Spleen (tissue), 7 donors: Measurements from ENCODE around the gene TBPL1.

Experiments used
- POLR2A ChIP-seq, 3 donors: fragments of 450-650 bp; IDR thresholded peaks; one replicate each; pipeline ENCODE4 v1.5.1; 2017; ENCODE audit warnings: antibody characterized with exemption in 3 of 3, mild to moderate bottlenecking in 1 of 3
- POLR2AphosphoS5 ChIP-seq, 3 donors: sonication (generic); formaldehyde crosslinking; IDR thresholded peaks; one replicate each; pipeline ENCODE4 v1.5.1; 2017; ENCODE audit warnings: antibody characterized with exemption in 3 of 3
- TF ChIP-seq, protein P1 (sequence below), 11 experiments: fragments of 200-600 bp in 7 of 11; fragments of 450-650 bp in 4 of 11; sonication (generic) in 4 of 11; IDR thresholded peaks in 8 of 11; conservative IDR thresholded peaks in 3 of 11; 1 replicate in 7 of 11; 2 replicates in 4 of 11; pipeline versions ENCODE4 v1.4.0 to v1.8.0; 2016 to 2021; ENCODE audit warnings: antibody characterized with exemption in 11 of 11, inconsistent platforms in 4 of 11, mild to moderate bottlenecking in 1 of 11
- donor health status: DM: no; HTN: no; CAD: no; lungs with moderate emphysema.
- donor health status: DM: no; HTN: no; CAD: no.
- donor health status: DM: no; HTN: no; CAD: no.

DNA sequence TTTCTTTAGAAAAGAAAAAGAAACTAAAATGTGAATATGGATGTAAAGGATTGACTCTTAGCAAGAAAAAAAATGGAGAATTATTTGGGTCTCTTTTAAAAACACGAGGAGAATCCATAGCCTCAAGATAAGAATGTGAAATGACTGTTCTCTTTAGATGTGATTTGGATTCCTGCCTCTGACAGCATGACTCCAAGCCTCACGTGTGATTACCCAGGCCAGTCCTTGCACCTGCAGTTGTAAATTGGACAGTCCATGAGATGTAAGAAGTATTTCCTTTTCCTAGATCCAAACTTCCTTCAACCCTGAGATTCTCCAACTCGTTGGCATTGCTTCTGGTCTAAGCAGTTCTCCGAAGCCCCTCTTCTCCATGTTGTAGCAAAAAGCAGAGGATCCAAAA lies 67.5 kb downstream of the TBPL1 start:
- no peak for TF ChIP-seq POLR2A (IDR thresholded peaks at IDR 0.05)
- no peak for TF ChIP-seq POLR2AphosphoS5 (IDR thresholded peaks at IDR 0.05)
- TF ChIP-seq, protein P1, sequence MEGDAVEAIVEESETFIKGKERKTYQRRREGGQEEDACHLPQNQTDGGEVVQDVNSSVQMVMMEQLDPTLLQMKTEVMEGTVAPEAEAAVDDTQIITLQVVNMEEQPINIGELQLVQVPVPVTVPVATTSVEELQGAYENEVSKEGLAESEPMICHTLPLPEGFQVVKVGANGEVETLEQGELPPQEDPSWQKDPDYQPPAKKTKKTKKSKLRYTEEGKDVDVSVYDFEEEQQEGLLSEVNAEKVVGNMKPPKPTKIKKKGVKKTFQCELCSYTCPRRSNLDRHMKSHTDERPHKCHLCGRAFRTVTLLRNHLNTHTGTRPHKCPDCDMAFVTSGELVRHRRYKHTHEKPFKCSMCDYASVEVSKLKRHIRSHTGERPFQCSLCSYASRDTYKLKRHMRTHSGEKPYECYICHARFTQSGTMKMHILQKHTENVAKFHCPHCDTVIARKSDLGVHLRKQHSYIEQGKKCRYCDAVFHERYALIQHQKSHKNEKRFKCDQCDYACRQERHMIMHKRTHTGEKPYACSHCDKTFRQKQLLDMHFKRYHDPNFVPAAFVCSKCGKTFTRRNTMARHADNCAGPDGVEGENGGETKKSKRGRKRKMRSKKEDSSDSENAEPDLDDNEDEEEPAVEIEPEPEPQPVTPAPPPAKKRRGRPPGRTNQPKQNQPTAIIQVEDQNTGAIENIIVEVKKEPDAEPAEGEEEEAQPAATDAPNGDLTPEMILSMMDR (IDR thresholded peaks at IDR 0.05 in 8 of 11, conservative IDR thresholded peaks at IDR 0.05 in 3 of 11) = no peak
